ENCODE measurements around the gene LMLN.

LMLN gene

DNA sequence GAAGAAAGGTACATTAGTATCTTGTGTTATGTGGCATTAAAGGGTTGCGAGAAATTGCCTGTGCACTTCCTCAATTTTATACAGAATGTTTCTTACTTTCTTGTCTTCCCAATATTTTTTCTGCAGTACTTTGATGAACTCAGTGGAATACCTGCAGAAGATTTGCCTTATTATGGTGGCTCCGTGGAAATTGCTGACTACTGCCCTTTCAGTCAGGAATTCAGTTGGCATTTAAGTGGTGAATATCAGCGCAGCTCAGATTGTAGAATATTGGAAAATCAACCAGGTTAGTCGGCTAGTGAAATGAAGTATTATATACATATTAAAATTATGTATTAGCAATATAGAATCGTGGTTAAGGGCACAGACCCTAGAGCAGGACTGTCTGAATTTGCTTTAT, 61.3 kb downstream of the LMLN start:
- no peak for ATAC-seq
- TF ChIP-seq ZNF565 (CRISPR knock-in tag; conservative IDR thresholded peaks at IDR 0.05; ENCODE audit: low read depth), result no peak
- TF ChIP-seq SNAI2 (CRISPR knock-in tag; IDR thresholded peaks at IDR 0.05), result no peak
- TF ChIP-seq ZC3H10 (CRISPR knock-in tag; IDR thresholded peaks at IDR 0.05), result no peak
- no peak for TF ChIP-seq ISL1 (CRISPR knock-in tag; IDR thresholded peaks at IDR 0.05)
- TF ChIP-seq CSDC2 (CRISPR knock-in tag; IDR thresholded peaks at IDR 0.05), result no peak
- no peak for TF ChIP-seq BACH2 (CRISPR knock-in tag; IDR thresholded peaks at IDR 0.05; ENCODE audit: borderline replicate concordance)
- TF ChIP-seq GLIS3 (CRISPR knock-in tag; IDR thresholded peaks at IDR 0.05), result no peak
- TF ChIP-seq ZFP3 (CRISPR knock-in tag; IDR thresholded peaks at IDR 0.05), result no peak
- TF ChIP-seq RARB (CRISPR knock-in tag; IDR thresholded peaks at IDR 0.05), result no peak
- TF ChIP-seq CSRNP3 (CRISPR knock-in tag; IDR thresholded peaks at IDR 0.05), result no peak
- TF ChIP-seq TCF4 (CRISPR knock-in tag; IDR thresholded peaks at IDR 0.05; ENCODE audit: borderline replicate concordance), result no peak
- TF ChIP-seq, protein P1, sequence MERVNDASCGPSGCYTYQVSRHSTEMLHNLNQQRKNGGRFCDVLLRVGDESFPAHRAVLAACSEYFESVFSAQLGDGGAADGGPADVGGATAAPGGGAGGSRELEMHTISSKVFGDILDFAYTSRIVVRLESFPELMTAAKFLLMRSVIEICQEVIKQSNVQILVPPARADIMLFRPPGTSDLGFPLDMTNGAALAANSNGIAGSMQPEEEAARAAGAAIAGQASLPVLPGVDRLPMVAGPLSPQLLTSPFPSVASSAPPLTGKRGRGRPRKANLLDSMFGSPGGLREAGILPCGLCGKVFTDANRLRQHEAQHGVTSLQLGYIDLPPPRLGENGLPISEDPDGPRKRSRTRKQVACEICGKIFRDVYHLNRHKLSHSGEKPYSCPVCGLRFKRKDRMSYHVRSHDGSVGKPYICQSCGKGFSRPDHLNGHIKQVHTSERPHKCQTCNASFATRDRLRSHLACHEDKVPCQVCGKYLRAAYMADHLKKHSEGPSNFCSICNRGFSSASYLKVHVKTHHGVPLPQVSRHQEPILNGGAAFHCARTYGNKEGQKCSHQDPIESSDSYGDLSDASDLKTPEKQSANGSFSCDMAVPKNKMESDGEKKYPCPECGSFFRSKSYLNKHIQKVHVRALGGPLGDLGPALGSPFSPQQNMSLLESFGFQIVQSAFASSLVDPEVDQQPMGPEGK (CRISPR knock-in tag; IDR thresholded peaks at IDR 0.05; ENCODE audit: borderline replicate concordance), result no peak
- TF ChIP-seq ZNF8 (CRISPR knock-in tag; IDR thresholded peaks at IDR 0.05), result no peak
- TF ChIP-seq ZFP30 (CRISPR knock-in tag; IDR thresholded peaks at IDR 0.05), result no peak
- no peak for TF ChIP-seq CREB5 (CRISPR knock-in tag; IDR thresholded peaks at IDR 0.05; ENCODE audit: low read depth)
- TF ChIP-seq ESRRG (CRISPR knock-in tag; IDR thresholded peaks at IDR 0.05), result no peak
- TF ChIP-seq ARNTL (CRISPR knock-in tag; IDR thresholded peaks at IDR 0.05; ENCODE audit: borderline replicate concordance, low read depth), result no peak
- TF ChIP-seq TSHZ2 (CRISPR knock-in tag; IDR thresholded peaks at IDR 0.05), result no peak

GRCh38 chr3:198022604-198023003, 62.6 kb downstream of the LMLN start:
- TF ChIP-seq TSHZ2 (CRISPR knock-in tag; IDR thresholded peaks at IDR 0.05) (no peak), ISL1 (CRISPR knock-in tag; IDR thresholded peaks at IDR 0.05) (no peak), CSRNP3 (CRISPR knock-in tag; IDR thresholded peaks at IDR 0.05) (no peak), ZFP30 (CRISPR knock-in tag; IDR thresholded peaks at IDR 0.05) (no peak), ZNF70 (CRISPR knock-in tag; IDR thresholded peaks at IDR 0.05) (no peak), OSR1 (CRISPR knock-in tag; IDR thresholded peaks at IDR 0.05) (no peak), CREB5 (CRISPR knock-in tag; IDR thresholded peaks at IDR 0.05; ENCODE audit: low read depth) (no peak), GLIS3 (CRISPR knock-in tag; IDR thresholded peaks at IDR 0.05) (no peak)
- no peak for ATAC-seq
